HG02759 (cell line): ENCODE measurements around the gene APBB2.

Experiments used
- ATAC-seq: cut with Tn5 transposase; IDR thresholded peaks from one replicate; pipeline ENCODE4 v1.9.1; 2021; ENCODE audit warnings: mild to moderate bottlenecking, moderate library complexity; ENCODE audit not compliant: unreplicated experiment

The APBB2 gene

GRCh38 chr4:41216294-41217019 is 2.1 kb upstream of the APBB2 start:
- peak; percentile 48 for ATAC-seq

DNA sequence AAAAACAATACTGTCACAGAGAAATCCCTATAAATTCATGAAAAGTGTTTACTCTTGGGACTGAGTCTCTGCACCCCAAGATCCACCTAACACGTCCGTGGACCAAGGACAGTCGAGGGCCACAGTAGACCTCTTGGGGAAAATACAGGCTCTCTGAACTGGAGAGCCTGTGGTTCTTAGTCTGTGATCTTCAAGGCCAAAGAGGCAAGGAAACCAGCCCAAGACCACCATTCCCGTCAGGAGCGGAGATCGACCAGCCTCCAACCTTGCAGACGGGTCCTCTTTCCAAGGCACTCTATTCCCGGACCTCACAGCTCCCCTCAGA is 1.6 kb upstream of the APBB2 start:
- ATAC-seq: no peak

DNA sequence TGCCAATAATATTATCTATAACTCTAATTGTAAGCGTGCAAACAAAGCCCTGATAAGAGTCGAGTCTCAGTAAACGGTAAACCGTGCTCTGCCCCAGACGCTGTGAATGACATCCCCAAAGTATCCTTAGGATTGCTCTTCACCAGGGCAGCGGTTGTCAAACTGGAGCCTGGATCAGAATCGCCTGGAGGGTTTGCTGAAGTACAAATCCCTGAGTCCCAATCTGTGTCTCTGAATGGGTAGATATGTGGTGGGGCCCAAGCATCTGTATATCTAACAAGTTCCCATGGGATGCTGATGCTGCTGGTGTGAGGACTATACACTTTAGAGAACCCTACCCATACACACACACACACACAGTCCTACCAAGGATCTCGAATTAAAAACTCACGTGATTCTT is 813 bp upstream of the APBB2 start:
- ATAC-seq: no peak

- peak; percentile 2 for ATAC-seq
Measured at GRCh38 chr4:41214825-41215146, 444 bp upstream of the APBB2 start.

DNA sequence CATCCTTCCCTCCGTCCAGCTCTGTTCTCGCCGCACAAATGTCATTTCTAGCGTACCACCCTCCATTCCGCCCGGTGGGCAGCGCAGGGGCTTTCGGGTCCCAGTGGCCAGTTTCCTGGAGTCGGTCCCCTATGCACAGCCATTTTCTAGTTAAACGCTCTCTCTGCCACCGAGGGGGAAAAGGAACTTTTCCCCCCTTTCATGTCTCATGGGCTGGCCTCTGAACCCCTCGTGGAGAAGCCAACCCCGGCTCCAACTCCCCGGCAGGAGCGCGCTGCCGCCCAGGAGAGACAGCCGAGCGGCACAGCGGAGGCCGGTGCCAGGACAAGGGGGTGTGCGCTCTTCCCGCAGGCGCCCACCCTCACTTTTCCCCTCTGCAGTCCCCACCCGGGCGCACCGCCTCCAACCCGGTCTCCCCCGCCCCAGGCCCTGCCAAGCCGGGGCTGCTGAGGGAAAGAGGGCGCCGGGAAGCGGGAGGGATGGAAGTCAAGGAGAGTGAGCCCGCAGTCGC is 662 bp downstream of the APBB2 start:
- ATAC-seq: peak; percentile 14

GRCh38 chr4:41212616-41213203 is 1.6 kb downstream of the APBB2 start:
- ATAC-seq: no peak

- ATAC-seq: no peak
Measured at GRCh38 chr4:41211951-41212615, 2.3 kb downstream of the APBB2 start.

- ATAC-seq: no peak
Measured at GRCh38 chr4:41209901-41210300, 4.4 kb downstream of the APBB2 start.

GRCh38 chr4:41209187-41209586 is 5.2 kb downstream of the APBB2 start:
- no peak for ATAC-seq

- no peak for ATAC-seq
Measured at GRCh38 chr4:41207291-41207831, 7.0 kb downstream of the APBB2 start.

- ATAC-seq: no peak
Measured at GRCh38 chr4:41205854-41206460, 8.4 kb downstream of the APBB2 start.

GRCh38 chr4:41205130-41205529 is 9.2 kb downstream of the APBB2 start:
- ATAC-seq: no peak

DNA sequence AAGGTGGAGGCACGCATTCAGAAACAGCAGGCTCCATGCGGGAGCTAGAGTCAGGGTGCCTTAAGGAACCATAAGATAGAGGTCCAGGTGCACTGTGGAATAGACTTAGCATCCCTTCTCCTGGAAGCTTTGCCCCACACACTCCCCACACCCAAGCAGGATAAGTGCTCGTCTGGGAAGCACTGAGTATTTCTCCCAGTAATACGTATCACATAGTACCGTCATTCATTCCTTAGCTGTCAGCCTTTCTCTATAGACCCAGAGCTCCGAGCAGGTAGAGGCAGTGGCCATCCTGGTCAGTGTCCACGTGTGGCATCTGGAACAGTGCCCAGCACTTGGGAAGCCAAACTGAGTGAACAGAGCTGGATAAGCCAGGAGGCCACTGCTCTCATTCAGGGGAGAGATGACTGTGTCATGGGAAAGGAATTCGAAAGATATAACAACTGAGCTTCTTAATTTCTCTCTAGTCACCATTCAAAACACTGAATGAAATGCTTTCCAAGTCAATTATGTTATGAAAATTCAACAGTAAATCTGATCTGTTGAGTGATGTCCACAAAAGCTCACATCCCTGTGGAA is 9.9 kb downstream of the APBB2 start:
- ATAC-seq: no peak

DNA sequence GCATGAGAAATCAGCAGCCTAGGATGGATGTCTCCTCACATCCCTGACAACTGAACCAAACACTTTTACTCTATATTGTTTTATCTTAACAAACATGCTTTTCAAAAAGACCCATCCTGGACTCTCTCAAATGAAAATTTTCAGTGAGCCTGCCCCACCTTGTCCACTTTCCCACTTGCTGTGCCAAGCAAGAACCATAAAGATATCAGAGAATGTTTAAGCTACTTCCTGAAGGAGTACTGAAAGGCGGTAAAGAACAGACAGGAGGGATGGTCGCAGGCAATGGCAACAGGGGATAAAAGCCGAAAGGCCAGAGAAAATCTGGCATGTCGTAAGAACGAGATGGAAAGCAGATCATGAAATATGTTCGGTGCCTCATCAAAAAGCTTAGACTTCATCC is 10.5 kb downstream of the APBB2 start:
- no peak for ATAC-seq

- no peak for ATAC-seq
Measured at GRCh38 chr4:41202820-41203568, 11.3 kb downstream of the APBB2 start.

DNA sequence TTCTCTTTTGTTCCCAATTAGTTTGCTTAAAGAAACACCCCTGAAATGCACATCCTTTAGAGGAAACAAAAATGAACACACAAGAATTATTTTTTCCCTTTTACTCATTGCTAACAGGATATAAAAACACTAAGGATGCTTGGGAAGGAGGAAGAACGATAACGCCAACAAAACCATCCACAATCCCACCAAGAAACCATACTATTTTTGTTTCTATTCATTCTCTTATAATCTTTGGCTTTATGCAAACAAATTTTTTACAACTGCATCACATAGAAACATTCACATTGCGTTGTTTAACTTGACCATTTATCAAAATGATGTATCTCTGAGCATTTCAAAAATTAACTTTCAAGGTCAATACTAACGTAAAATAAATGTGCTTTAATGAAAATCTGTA is 12.0 kb downstream of the APBB2 start:
- no peak for ATAC-seq

GRCh38 chr4:41200486-41201017 is 13.8 kb downstream of the APBB2 start:
- ATAC-seq: no peak

DNA sequence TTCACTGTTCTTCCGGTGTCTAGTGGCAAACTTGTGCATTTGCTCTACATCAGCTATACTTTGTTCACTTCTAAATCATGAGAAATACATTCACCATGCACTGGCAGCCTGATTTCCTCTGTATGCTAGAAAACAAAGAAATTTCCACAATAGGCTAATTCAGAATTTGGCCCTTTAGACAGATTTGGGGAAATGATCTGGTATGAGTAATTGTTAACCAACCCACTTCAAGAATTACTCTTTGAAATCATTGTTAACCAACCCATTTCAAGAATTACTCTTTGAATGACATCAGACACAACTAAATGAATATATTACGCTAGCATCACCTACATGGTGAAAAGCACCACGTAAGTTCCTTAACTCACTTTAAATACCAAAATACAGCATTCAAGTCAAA is 14.6 kb downstream of the APBB2 start:
- ATAC-seq: no peak

DNA sequence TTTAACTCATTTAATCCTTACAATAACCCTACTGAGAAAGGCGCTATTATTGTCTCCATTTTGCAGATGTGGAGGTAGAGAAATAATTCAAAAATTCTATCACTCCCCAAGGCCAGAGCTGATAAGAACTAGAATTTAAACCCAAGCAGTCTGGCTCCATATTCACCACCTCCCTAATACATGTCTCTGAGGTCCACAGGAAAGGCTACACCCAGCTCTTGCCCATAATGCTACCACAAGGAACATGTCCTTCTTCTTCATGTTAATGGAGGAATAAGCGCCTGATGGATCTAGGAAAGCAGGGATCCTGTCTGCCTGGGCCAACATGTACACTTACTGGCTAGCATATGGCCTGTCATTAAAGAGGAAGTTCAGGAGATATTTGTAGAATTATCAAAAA is 16.3 kb downstream of the APBB2 start:
- no peak for ATAC-seq

GRCh38 chr4:41197495-41197894 is 16.8 kb downstream of the APBB2 start:
- no peak for ATAC-seq
